Osteocyte (in vitro differentiated cells): ENCODE data around the gene SGK1. TPM values are rescaled to one million over a fixed set of nuclear protein-coding genes. Genes with fewer than 3 reads are reported as not detected.
"Not testable (repeated sequence)": the region's sequence is repeated elsewhere in the genome, so short reads cannot be mapped to it uniquely, and the experiment has no call there.

Experiments used
- DNase-seq: peaks from one replicate; pipeline ENCODE4 v3.0.0; 2021; ENCODE audit warnings: mixed read lengths; ENCODE audit not compliant: unreplicated experiment; ENCODE audit errors: extremely low spot score
- H3K27ac Mint-ChIP-seq: one replicate; pipeline ENCODE4 v1.8.0; 2021; ENCODE audit warnings: mild to moderate bottlenecking, mixed read lengths; ENCODE audit not compliant: unreplicated experiment
- H3K27me3 Mint-ChIP-seq: one replicate; pipeline ENCODE4 v1.8.0; 2021; ENCODE audit warnings: mixed read lengths; ENCODE audit not compliant: unreplicated experiment
- H3K36me3 Mint-ChIP-seq: one replicate; pipeline ENCODE4 v1.8.0; 2021; ENCODE audit warnings: mixed read lengths; ENCODE audit not compliant: unreplicated experiment
- H3K4me1 Mint-ChIP-seq: one replicate; pipeline ENCODE4 v1.8.0; 2021; ENCODE audit warnings: mixed read lengths; ENCODE audit not compliant: unreplicated experiment
- H3K4me3 Mint-ChIP-seq: one replicate; pipeline ENCODE4 v1.8.0; 2021; ENCODE audit warnings: mild to moderate bottlenecking, moderate library complexity, mixed read lengths; ENCODE audit not compliant: unreplicated experiment
- H3K9me3 Mint-ChIP-seq: one replicate; pipeline ENCODE4 v1.8.0; 2021; ENCODE audit warnings: mixed read lengths; ENCODE audit not compliant: unreplicated experiment
- CTCF ChIP-seq: fragments of 200-600 bp; sonication (generic); IDR thresholded peaks from 2 replicates; pipeline ENCODE4 v1.5.0; 2021; ENCODE audit warnings: antibody characterized with exemption, mild to moderate bottlenecking, moderate library complexity
- total RNA-seq: library from RNA; stranded (reverse); gene quantifications from 2 replicates; pipeline ENCODE4 v1.2.1, GENCODE V29; 2021

The SGK1 gene
- total RNA-seq, 1 donor from 2014 or later = 448 TPM

GRCh38 chr6:134205366-134205765, 112.5 kb downstream of the SGK1 start:
- H3K9me3 Mint-ChIP-seq = peaks cover 4% of the 10 kb centered on the region
- H3K4me1 Mint-ChIP-seq = no peaks in the 10 kb centered on the region
- peaks cover 2% of the 10 kb centered on the region for H3K36me3 Mint-ChIP-seq
- no peak overlapping the region for H3K27ac Mint-ChIP-seq
- TF ChIP-seq CTCF = no peak
- H3K4me3 Mint-ChIP-seq = no peak overlapping the region
- DNase-seq = no peak
- no peaks in the 10 kb centered on the region for H3K27me3 Mint-ChIP-seq

GRCh38 chr6:134204759-134205158, 113.2 kb downstream of the SGK1 start:
- H3K9me3 Mint-ChIP-seq, H3K4me1 Mint-ChIP-seq, H3K4me3 Mint-ChIP-seq, H3K36me3 Mint-ChIP-seq, H3K27ac Mint-ChIP-seq, DNase-seq, H3K27me3 Mint-ChIP-seq: not testable (repeated sequence)

GRCh38 chr6:134204031-134204430, 113.9 kb downstream of the SGK1 start:
- H3K36me3 Mint-ChIP-seq = peaks cover 2% of the 10 kb centered on the region
- no peak for DNase-seq
- no peak overlapping the region for H3K4me3 Mint-ChIP-seq
- peaks cover 4% of the 10 kb centered on the region for H3K9me3 Mint-ChIP-seq
- no peaks in the 10 kb centered on the region for H3K27me3 Mint-ChIP-seq
- TF ChIP-seq CTCF = no peak
- no peaks in the 10 kb centered on the region for H3K4me1 Mint-ChIP-seq
- no peak overlapping the region for H3K27ac Mint-ChIP-seq

- no peaks in the 10 kb centered on the region for H3K4me1 Mint-ChIP-seq
- H3K9me3 Mint-ChIP-seq = peaks cover 4% of the 10 kb centered on the region
- no peaks in the 10 kb centered on the region for H3K27me3 Mint-ChIP-seq
- no peak overlapping the region for H3K4me3 Mint-ChIP-seq
- no peak for DNase-seq
- TF ChIP-seq CTCF = no peak
- H3K27ac Mint-ChIP-seq = no peak overlapping the region
- peaks cover 2% of the 10 kb centered on the region for H3K36me3 Mint-ChIP-seq
These were observed 116.2 kb downstream of the SGK1 start for GRCh38 chr6:134201716-134202115.

GRCh38 chr6:134199848-134200606, 117.9 kb downstream of the SGK1 start:
- TF ChIP-seq CTCF = no peak
- no peak for DNase-seq
- H3K4me1 Mint-ChIP-seq = peaks cover 2% of the 10 kb centered on the region
- H3K27me3 Mint-ChIP-seq = no peaks in the 10 kb centered on the region
- H3K36me3 Mint-ChIP-seq = peaks cover 2% of the 10 kb centered on the region
- H3K27ac Mint-ChIP-seq = no peak overlapping the region
- H3K4me3 Mint-ChIP-seq = no peak overlapping the region
- peaks cover 4% of the 10 kb centered on the region for H3K9me3 Mint-ChIP-seq
